ENCODE measurements around the gene PACS1. TPM values are rescaled to one million over a fixed set of nuclear protein-coding genes. Genes with fewer than 3 reads are reported as not detected.
"Not testable (repeated sequence)": the region's sequence is repeated elsewhere in the genome, so short reads cannot be mapped to it uniquely, and the experiment has no call there.

The PACS1 gene
- total RNA-seq, 1 donor from 2014 or later: 13.6 TPM

- no peak overlapping the region for H3K9ac ChIP-seq (ENCODE audit: low read depth in 1 of 3, low read length in 3 of 3)
- no peak overlapping the region for H3K4me3 ChIP-seq (ENCODE audit: low read length in 3 of 3)
- no peak overlapping the region for H3K27ac ChIP-seq (ENCODE audit: low read depth, low read length)
- H3K27me3 ChIP-seq (ENCODE audit: control insufficient read depth in 3 of 3, insufficient read depth in 3 of 3, low read length in 3 of 3): no peaks in the 10 kb centered on the region
- H3K9me3 ChIP-seq (ENCODE audit: control insufficient read depth in 3 of 3, low read length in 3 of 3): no peaks in the 10 kb centered on the region
- no peaks in the 10 kb centered on the region for H3K36me3 ChIP-seq (ENCODE audit: control insufficient read depth in 3 of 3, insufficient read depth in 3 of 3, low read length in 3 of 3)
- peaks cover 3 to 21% (median 6%) of the 10 kb centered on the region in 3 donors for H3K4me1 ChIP-seq (ENCODE audit: control insufficient read depth in 3 of 3, insufficient read depth in 3 of 3, low read length in 3 of 3)
Measured at GRCh38 chr11:66083767-66084166, 13.7 kb downstream of the PACS1 start.

- H3K9me3 ChIP-seq (ENCODE audit: control insufficient read depth in 3 of 3, low read length in 3 of 3): no peaks in the 10 kb centered on the region
- H3K27ac ChIP-seq (ENCODE audit: low read depth, low read length): no peak overlapping the region
- no peaks in the 10 kb centered on the region for H3K36me3 ChIP-seq (ENCODE audit: control insufficient read depth in 3 of 3, insufficient read depth in 3 of 3, low read length in 3 of 3)
- H3K4me1 ChIP-seq (ENCODE audit: control insufficient read depth in 3 of 3, insufficient read depth in 3 of 3, low read length in 3 of 3): peaks cover 3 to 21% (median 6%) of the 10 kb centered on the region in 3 donors
- H3K4me3 ChIP-seq (ENCODE audit: low read length in 3 of 3): no peak overlapping the region
- no peak overlapping the region for H3K9ac ChIP-seq (ENCODE audit: low read depth in 1 of 3, low read length in 3 of 3)
- H3K27me3 ChIP-seq (ENCODE audit: control insufficient read depth in 3 of 3, insufficient read depth in 3 of 3, low read length in 3 of 3): no peaks in the 10 kb centered on the region
Measured at GRCh38 chr11:66084821-66085475, 14.9 kb downstream of the PACS1 start.

- Histone ChIP-seq H3K27me3 (ENCODE audit: control insufficient read depth in 3 of 3, insufficient read depth in 3 of 3, low read length in 3 of 3) (no peaks in the 10 kb centered on the region), H3K9ac (ENCODE audit: low read depth in 1 of 3, low read length in 3 of 3) (no peak overlapping the region), H3K9me3 (ENCODE audit: control insufficient read depth in 3 of 3, low read length in 3 of 3) (no peaks in the 10 kb centered on the region), H3K27ac (ENCODE audit: low read depth, low read length) (no peak overlapping the region), H3K4me3 (ENCODE audit: low read length in 3 of 3) (no peak overlapping the region), H3K4me1 (ENCODE audit: control insufficient read depth in 3 of 3, insufficient read depth in 3 of 3, low read length in 3 of 3) (peaks cover 0 to 7% (median 6%) of the 10 kb centered on the region in 3 donors), H3K36me3 (ENCODE audit: control insufficient read depth in 3 of 3, insufficient read depth in 3 of 3, low read length in 3 of 3) (no peaks in the 10 kb centered on the region)
Measured at GRCh38 chr11:66087148-66087908, 17.3 kb downstream of the PACS1 start.

- no peak overlapping the region for H3K27ac ChIP-seq (ENCODE audit: low read depth, low read length)
- H3K4me1 ChIP-seq (ENCODE audit: control insufficient read depth in 3 of 3, insufficient read depth in 3 of 3, low read length in 3 of 3): no peaks in the 10 kb centered on the region
- no peaks in the 10 kb centered on the region for H3K36me3 ChIP-seq (ENCODE audit: control insufficient read depth in 3 of 3, insufficient read depth in 3 of 3, low read length in 3 of 3)
- H3K9me3 ChIP-seq (ENCODE audit: control insufficient read depth in 3 of 3, low read length in 3 of 3): no peaks in the 10 kb centered on the region
- H3K27me3 ChIP-seq (ENCODE audit: control insufficient read depth in 3 of 3, insufficient read depth in 3 of 3, low read length in 3 of 3): no peaks in the 10 kb centered on the region
- no peak overlapping the region for H3K9ac ChIP-seq (ENCODE audit: low read depth in 1 of 3, low read length in 3 of 3)
- no peak overlapping the region for H3K4me3 ChIP-seq (ENCODE audit: low read length in 3 of 3)
Measured at GRCh38 chr11:66089067-66089466, 19.0 kb downstream of the PACS1 start.

GRCh38 chr11:66090288-66090687 lies 20.2 kb downstream of the PACS1 start:
- H3K27ac ChIP-seq (ENCODE audit: low read depth, low read length): no peak overlapping the region
- no peak overlapping the region for H3K4me3 ChIP-seq (ENCODE audit: low read length in 3 of 3)
- H3K36me3 ChIP-seq (ENCODE audit: control insufficient read depth in 3 of 3, insufficient read depth in 3 of 3, low read length in 3 of 3): no peaks in the 10 kb centered on the region
- no peak overlapping the region for H3K9ac ChIP-seq (ENCODE audit: low read depth in 1 of 3, low read length in 3 of 3)
- H3K27me3 ChIP-seq (ENCODE audit: control insufficient read depth in 3 of 3, insufficient read depth in 3 of 3, low read length in 3 of 3): no peaks in the 10 kb centered on the region
- H3K4me1 ChIP-seq (ENCODE audit: control insufficient read depth in 3 of 3, insufficient read depth in 3 of 3, low read length in 3 of 3): no peaks in the 10 kb centered on the region
- H3K9me3 ChIP-seq (ENCODE audit: control insufficient read depth in 3 of 3, low read length in 3 of 3): no peaks in the 10 kb centered on the region

- not testable (repeated sequence) for H3K4me3 ChIP-seq (ENCODE audit: low read length in 3 of 3); H3K36me3 ChIP-seq (ENCODE audit: control insufficient read depth in 3 of 3, insufficient read depth in 3 of 3, low read length in 3 of 3); H3K9ac ChIP-seq (ENCODE audit: low read depth in 1 of 3, low read length in 3 of 3); H3K27me3 ChIP-seq (ENCODE audit: control insufficient read depth in 3 of 3, insufficient read depth in 3 of 3, low read length in 3 of 3); H3K9me3 ChIP-seq (ENCODE audit: control insufficient read depth in 3 of 3, low read length in 3 of 3); H3K4me1 ChIP-seq (ENCODE audit: control insufficient read depth in 3 of 3, insufficient read depth in 3 of 3, low read length in 3 of 3); H3K27ac ChIP-seq (ENCODE audit: low read depth, low read length)
Measured at GRCh38 chr11:66092125-66092524, 22.1 kb downstream of the PACS1 start.

GRCh38 chr11:66099746-66100145 lies 29.7 kb downstream of the PACS1 start:
- not testable (repeated sequence) for H3K27ac ChIP-seq (ENCODE audit: low read depth, low read length); H3K4me1 ChIP-seq (ENCODE audit: control insufficient read depth in 3 of 3, insufficient read depth in 3 of 3, low read length in 3 of 3)

GRCh38 chr11:66100272-66101065 lies 30.4 kb downstream of the PACS1 start:
- peaks cover 0 to 5% (median 3%) of the 10 kb centered on the region in 3 donors for H3K4me1 ChIP-seq (ENCODE audit: control insufficient read depth in 3 of 3, insufficient read depth in 3 of 3, low read length in 3 of 3)
- H3K4me3 ChIP-seq (ENCODE audit: low read length in 3 of 3): peak overlapping the region in 1 of 3 donors; percentile 35
- peak overlapping the region in 1 of 3 donors; percentile 21 for H3K9ac ChIP-seq (ENCODE audit: low read depth in 1 of 3, low read length in 3 of 3)
- no peak overlapping the region for H3K27ac ChIP-seq (ENCODE audit: low read depth, low read length)
- no peaks in the 10 kb centered on the region for H3K36me3 ChIP-seq (ENCODE audit: control insufficient read depth in 3 of 3, insufficient read depth in 3 of 3, low read length in 3 of 3)
- no peaks in the 10 kb centered on the region for H3K27me3 ChIP-seq (ENCODE audit: control insufficient read depth in 3 of 3, insufficient read depth in 3 of 3, low read length in 3 of 3)
- no peaks in the 10 kb centered on the region for H3K9me3 ChIP-seq (ENCODE audit: control insufficient read depth in 3 of 3, low read length in 3 of 3)

More at GRCh38 chr11:66099746-66100145, 29.7 kb downstream of the PACS1 start:
- not testable (repeated sequence) for H3K9ac ChIP-seq (ENCODE audit: low read depth in 1 of 3, low read length in 3 of 3); H3K9me3 ChIP-seq (ENCODE audit: control insufficient read depth in 3 of 3, low read length in 3 of 3); H3K27me3 ChIP-seq (ENCODE audit: control insufficient read depth in 3 of 3, insufficient read depth in 3 of 3, low read length in 3 of 3); H3K4me3 ChIP-seq (ENCODE audit: low read length in 3 of 3); H3K36me3 ChIP-seq (ENCODE audit: control insufficient read depth in 3 of 3, insufficient read depth in 3 of 3, low read length in 3 of 3)

- no peak overlapping the region for H3K27ac ChIP-seq (ENCODE audit: low read depth, low read length)
Measured at GRCh38 chr11:66101066-66101464, 31.0 kb downstream of the PACS1 start.

More at GRCh38 chr11:66101066-66101464, 31.0 kb downstream of the PACS1 start:
- H3K27me3 ChIP-seq (ENCODE audit: control insufficient read depth in 3 of 3, insufficient read depth in 3 of 3, low read length in 3 of 3): no peaks in the 10 kb centered on the region
- H3K4me3 ChIP-seq (ENCODE audit: low read length in 3 of 3): no peak overlapping the region
- no peaks in the 10 kb centered on the region for H3K9me3 ChIP-seq (ENCODE audit: control insufficient read depth in 3 of 3, low read length in 3 of 3)
- H3K4me1 ChIP-seq (ENCODE audit: control insufficient read depth in 3 of 3, insufficient read depth in 3 of 3, low read length in 3 of 3): peaks cover 0 to 5% (median 3%) of the 10 kb centered on the region in 3 donors
- no peaks in the 10 kb centered on the region for H3K36me3 ChIP-seq (ENCODE audit: control insufficient read depth in 3 of 3, insufficient read depth in 3 of 3, low read length in 3 of 3)
- peak overlapping the region in 1 of 3 donors; percentile 21 for H3K9ac ChIP-seq (ENCODE audit: low read depth in 1 of 3, low read length in 3 of 3)
